Smooth muscle cell (in vitro differentiated cells): ENCODE measurements around the gene TAF1C. TPM values are rescaled to one million over a fixed set of nuclear protein-coding genes. Genes with fewer than 3 reads are reported as not detected.

ENCODE experiments used
- DNase-seq: peaks from one replicate; lab custom pipeline; 2025; ENCODE audit not compliant: unreplicated experiment; lab: John Stamatoyannopoulos, UW
- H2AFZ ChIP-seq: fragments of 200-600 bp; sonication (generic); 2 replicates; pipeline ENCODE4 v1.6.0; 2016; ENCODE audit warnings: antibody characterized with exemption, low read depth, mild to moderate bottlenecking
- H3F3A ChIP-seq: fragments of 200-600 bp; sonication (generic); 2 replicates; pipeline ENCODE4 v1.6.0; 2017; ENCODE audit warnings: antibody characterized with exemption, low read depth
- H3K27ac ChIP-seq: fragments of 200-600 bp; sonication (generic); 2 replicates; pipeline ENCODE4 v1.5.1; 2016; ENCODE audit warnings: low read depth, mild to moderate bottlenecking
- H3K27me3 ChIP-seq: fragments of 200-600 bp; sonication (generic); 2 replicates; pipeline ENCODE4 v1.6.1; 2016; ENCODE audit warnings: low read depth, mild to moderate bottlenecking
- H3K36me3 ChIP-seq: fragments of 200-600 bp; sonication (generic); 2 replicates; pipeline ENCODE4 v1.5.1; 2016; ENCODE audit warnings: low read depth
- H3K4me1 ChIP-seq: fragments of 200-600 bp; sonication (generic); 2 replicates; pipeline ENCODE4 v1.5.1; 2016; ENCODE audit warnings: low read depth
- H3K4me2 ChIP-seq: fragments of 200-600 bp; sonication (generic); 2 replicates; pipeline ENCODE4 v1.6.0; 2016; ENCODE audit warnings: mild to moderate bottlenecking
- H3K4me3 ChIP-seq: fragments of 200-600 bp; sonication (generic); 2 replicates; pipeline ENCODE4 v1.5.1; 2016; ENCODE audit warnings: mild to moderate bottlenecking
- H3K79me2 ChIP-seq: fragments of 200-600 bp; sonication (generic); 2 replicates; pipeline ENCODE4 v1.6.0; 2016; ENCODE audit warnings: low read depth, mild to moderate bottlenecking
- H3K9ac ChIP-seq: fragments of 200-600 bp; sonication (generic); 2 replicates; pipeline ENCODE4 v1.6.0; 2016; ENCODE audit warnings: low read depth
- H3K9me3 ChIP-seq: fragments of 200-600 bp; sonication (generic); replicated peaks from 2 replicates; pipeline ENCODE4 v1.5.1; 2016; ENCODE audit warnings: low read depth
- H4K20me1 ChIP-seq: fragments of 200-600 bp; sonication (generic); 2 replicates; pipeline ENCODE4 v1.6.0; 2016; ENCODE audit warnings: low read depth
- CTCF ChIP-seq: fragments of 200-600 bp; sonication (generic); IDR thresholded peaks from 2 replicates; pipeline ENCODE4 v1.5.1; 2017; ENCODE audit warnings: borderline replicate concordance, mild to moderate bottlenecking, antibody characterized with exemption; ENCODE audit not compliant: insufficient read depth, poor library complexity, severe bottlenecking
- WGBS: methylation state at CpG from one replicate; pipeline ENCODE4 v1.1.7; 2016; ENCODE audit warnings: low lambda C conversion rate; 5-methylcytosine and 5-hydroxymethylcytosine counted together
- polyA plus RNA-seq: library from polyadenylated mRNA; unstranded; fragments of >200 nt; fragmentation: Nextera tagmentation; extraction: Ambion mirVana; gene quantifications from 2 replicates; pipeline ENCODE4 v1.2.1, GENCODE V29; 2016
- total RNA-seq: library from RNA; depleted of rRNA; stranded (reverse); fragments of >200 nt; gene quantifications from 2 replicates; pipeline ENCODE4 v1.2.3, GENCODE V29; 2014

The TAF1C gene
- total and polyA plus RNA-seq, 2 experiments from 2014 or later = 17.1 to 35.5 TPM

GRCh38 chr16:84227548-84227947 is 40.7 kb upstream of the TAF1C start:
- H3K79me2 ChIP-seq = no peaks in the 10 kb centered on the region
- no peaks in the 10 kb centered on the region for H3K27me3 ChIP-seq
- H3K4me3 ChIP-seq = no peak overlapping the region
- no peak overlapping the region for H3K9ac ChIP-seq
- no peaks in the 10 kb centered on the region for H3K36me3 ChIP-seq
- 94% methylated on average over 6 of the region's 6 CpGs for whole genome bisulfite sequencing
- peak overlapping the region; percentile 71 for H3K4me2 ChIP-seq
- H3K27ac ChIP-seq = no peak overlapping the region
- no peak overlapping the region for H2AFZ ChIP-seq
- H3K4me1 ChIP-seq = peaks cover 5% of the 10 kb centered on the region
- no peak for TF ChIP-seq CTCF
- no peak for DNase-seq
- no peaks in the 10 kb centered on the region for H3K9me3 ChIP-seq
- H3F3A ChIP-seq = peaks cover 18% of the 10 kb centered on the region
- no peaks in the 10 kb centered on the region for H4K20me1 ChIP-seq

- no peaks in the 10 kb centered on the region for H3K79me2 ChIP-seq
- TF ChIP-seq CTCF = no peak
- H3F3A ChIP-seq = peaks cover 18% of the 10 kb centered on the region
- no peak for DNase-seq
- H3K4me1 ChIP-seq = peaks cover 7% of the 10 kb centered on the region
- no peaks in the 10 kb centered on the region for H3K36me3 ChIP-seq
- H3K4me3 ChIP-seq = no peak overlapping the region
- H3K27me3 ChIP-seq = no peaks in the 10 kb centered on the region
- H3K9me3 ChIP-seq = no peaks in the 10 kb centered on the region
- H2AFZ ChIP-seq = no peak overlapping the region
- no peak overlapping the region for H3K27ac ChIP-seq
- no peaks in the 10 kb centered on the region for H4K20me1 ChIP-seq
- no peak overlapping the region for H3K4me2 ChIP-seq
- WGBS = 85% methylated on average over 8 of the region's 8 CpGs
- H3K9ac ChIP-seq = no peak overlapping the region
These were observed 39.2 kb upstream of the TAF1C start for GRCh38 chr16:84226026-84226425.

- 88% methylated on average over 7 of the region's 7 CpGs for WGBS
- no peak for TF ChIP-seq CTCF
- no peak for DNase-seq
- H3F3A ChIP-seq = peaks cover 18% of the 10 kb centered on the region
- H3K27ac ChIP-seq = no peak overlapping the region
- H3K9ac ChIP-seq = no peak overlapping the region
- peaks cover 11% of the 10 kb centered on the region for H3K4me1 ChIP-seq
- no peaks in the 10 kb centered on the region for H3K9me3 ChIP-seq
- H3K4me3 ChIP-seq = no peak overlapping the region
- H3K4me2 ChIP-seq = no peak overlapping the region
- H3K79me2 ChIP-seq = no peaks in the 10 kb centered on the region
- H3K27me3 ChIP-seq = no peaks in the 10 kb centered on the region
- no peaks in the 10 kb centered on the region for H4K20me1 ChIP-seq
- H3K36me3 ChIP-seq = no peaks in the 10 kb centered on the region
- H2AFZ ChIP-seq = no peak overlapping the region
These were observed 38.7 kb upstream of the TAF1C start for GRCh38 chr16:84225571-84225970.

- peaks cover 18% of the 10 kb centered on the region for H3F3A ChIP-seq
- no peaks in the 10 kb centered on the region for H3K79me2 ChIP-seq
- WGBS = 94% methylated on average over 3 of the region's 3 CpGs
- H3K9me3 ChIP-seq = no peaks in the 10 kb centered on the region
- H3K9ac ChIP-seq = no peak overlapping the region
- H4K20me1 ChIP-seq = no peaks in the 10 kb centered on the region
- H2AFZ ChIP-seq = no peak overlapping the region
- H3K27me3 ChIP-seq = no peaks in the 10 kb centered on the region
- DNase-seq = no peak
- H3K27ac ChIP-seq = no peak overlapping the region
- no peaks in the 10 kb centered on the region for H3K36me3 ChIP-seq
- H3K4me1 ChIP-seq = peaks cover 12% of the 10 kb centered on the region
- TF ChIP-seq CTCF = no peak
- H3K4me2 ChIP-seq = no peak overlapping the region
- no peak overlapping the region for H3K4me3 ChIP-seq
These were observed 38.3 kb upstream of the TAF1C start for GRCh38 chr16:84225126-84225525.
